ENCODE measurements around the gene QSOX2.

The QSOX2 gene

DNA sequence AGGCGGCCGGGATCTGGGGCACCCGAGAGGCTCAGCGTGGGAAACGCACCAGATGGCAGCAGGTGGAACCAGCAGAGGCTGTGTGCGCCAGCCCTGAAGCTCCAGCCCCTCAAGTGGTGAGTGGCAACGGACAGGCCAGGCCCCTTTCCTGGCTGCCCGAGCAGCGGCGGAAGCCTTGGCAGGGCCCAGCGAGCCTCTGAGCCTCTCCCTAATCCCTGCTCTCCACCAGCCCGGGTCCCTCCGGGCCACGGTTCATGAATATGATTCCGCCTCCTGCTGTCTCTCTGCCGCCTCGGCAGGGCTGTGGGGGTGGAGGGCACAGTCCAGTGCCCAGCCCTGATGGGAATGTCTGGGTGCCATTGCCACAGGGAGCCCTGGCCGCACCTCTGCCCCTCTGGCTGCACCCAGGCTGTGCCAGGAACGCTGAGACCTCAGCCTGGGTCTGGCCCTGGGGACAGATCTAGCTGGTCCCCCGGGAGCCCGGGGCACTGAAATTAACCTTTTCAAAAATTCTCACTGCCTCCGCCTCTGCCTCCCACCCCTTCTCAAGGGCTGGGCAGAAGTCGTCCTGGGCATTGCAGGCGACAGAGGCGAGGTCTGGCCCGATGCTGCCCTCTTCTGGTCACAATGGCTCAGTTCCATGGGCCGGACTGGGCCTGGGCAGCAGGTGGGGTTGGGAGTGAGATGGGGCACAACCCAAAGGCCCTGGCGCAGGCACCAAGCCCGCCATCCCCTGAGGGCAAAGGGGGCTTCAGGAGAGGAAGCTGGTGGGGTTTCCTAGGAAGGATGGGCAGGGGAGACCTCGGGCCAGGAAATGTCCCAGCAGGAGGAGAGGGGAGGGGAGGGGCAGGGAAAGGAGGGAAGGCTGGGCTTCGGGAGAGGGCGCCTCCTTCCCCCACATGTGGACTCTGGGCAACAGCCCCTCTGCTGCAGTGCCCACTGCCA is 38.0 kb upstream of the QSOX2 start:
- FAIRE-seq, result no peak
- peak; percentile 34 for DNase-seq (ENCODE audit: low spot score)

DNA sequence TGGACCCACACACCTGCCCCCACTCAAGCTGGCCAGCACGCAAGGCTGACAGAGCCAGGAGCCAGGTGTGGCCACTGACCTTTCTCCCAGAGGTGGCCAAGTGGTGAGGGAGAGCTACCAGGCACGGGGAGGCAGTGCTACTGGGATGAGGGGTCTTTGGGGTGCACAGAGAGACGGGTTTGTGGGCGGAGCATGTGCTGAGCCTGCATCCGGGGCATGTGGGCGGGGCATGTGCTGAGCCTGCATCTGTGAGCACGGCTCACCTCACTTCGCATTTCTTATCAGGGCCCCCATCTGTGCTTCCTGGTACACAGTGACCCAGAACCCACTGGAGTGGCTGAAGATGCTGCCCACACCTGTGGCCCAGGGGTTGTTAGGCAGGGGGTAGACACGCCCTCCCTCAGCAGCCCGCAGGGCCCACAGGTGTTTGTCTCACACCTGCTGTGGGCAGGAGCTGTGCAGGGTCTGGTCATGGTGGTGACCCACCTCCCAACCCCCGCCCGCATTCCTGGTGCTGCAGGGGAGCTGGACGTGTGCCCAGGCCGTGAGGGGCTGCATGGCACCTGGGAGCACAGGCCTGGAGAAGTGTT is 36.8 kb upstream of the QSOX2 start:
- no peak for DNase-seq (ENCODE audit: low spot score)
- no peak for FAIRE-seq

DNA sequence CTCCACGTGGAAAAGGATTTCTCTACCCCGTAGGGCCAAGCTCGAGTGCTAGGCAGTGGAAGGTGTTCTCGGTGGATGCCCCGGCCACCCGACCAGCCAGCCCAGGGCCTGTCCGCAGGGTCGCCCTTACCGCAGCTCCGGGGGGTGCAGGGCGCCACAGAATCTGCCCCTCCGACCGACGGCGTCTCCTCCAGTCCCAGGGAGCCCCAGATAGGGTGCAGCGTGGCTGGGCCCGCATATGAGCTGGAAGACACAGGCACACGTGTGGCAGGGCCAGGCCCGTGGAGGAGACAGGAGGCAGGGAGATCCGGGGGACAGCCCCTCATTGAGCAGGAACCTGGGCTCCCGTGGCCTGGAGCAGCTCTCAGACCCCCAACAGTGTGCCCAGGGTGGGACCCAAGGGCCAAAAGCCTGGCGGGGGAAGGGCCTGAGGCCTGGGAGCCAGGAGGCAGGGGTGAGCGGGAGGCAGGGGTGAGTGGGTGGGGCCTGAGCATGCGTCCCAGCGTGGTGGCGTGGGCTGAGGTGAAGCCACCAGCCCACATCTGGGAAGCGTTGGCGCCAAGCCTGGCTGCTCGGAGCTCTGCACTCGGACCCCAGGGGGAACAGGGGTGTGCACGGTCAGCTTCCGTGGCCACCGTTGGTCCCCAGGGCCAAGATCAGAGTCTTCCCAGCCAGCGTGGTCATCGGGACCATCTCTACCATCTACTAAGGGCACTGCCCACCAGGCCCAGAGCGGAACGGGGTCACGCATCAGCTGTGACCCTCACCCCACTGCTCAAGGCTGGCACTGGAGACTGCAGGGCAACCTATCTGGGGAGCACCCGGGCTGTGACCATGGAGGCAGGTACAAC is 36.0 kb upstream of the QSOX2 start:
- DNase-seq (ENCODE audit: low spot score), result no peak
- FAIRE-seq, result no peak

DNA sequence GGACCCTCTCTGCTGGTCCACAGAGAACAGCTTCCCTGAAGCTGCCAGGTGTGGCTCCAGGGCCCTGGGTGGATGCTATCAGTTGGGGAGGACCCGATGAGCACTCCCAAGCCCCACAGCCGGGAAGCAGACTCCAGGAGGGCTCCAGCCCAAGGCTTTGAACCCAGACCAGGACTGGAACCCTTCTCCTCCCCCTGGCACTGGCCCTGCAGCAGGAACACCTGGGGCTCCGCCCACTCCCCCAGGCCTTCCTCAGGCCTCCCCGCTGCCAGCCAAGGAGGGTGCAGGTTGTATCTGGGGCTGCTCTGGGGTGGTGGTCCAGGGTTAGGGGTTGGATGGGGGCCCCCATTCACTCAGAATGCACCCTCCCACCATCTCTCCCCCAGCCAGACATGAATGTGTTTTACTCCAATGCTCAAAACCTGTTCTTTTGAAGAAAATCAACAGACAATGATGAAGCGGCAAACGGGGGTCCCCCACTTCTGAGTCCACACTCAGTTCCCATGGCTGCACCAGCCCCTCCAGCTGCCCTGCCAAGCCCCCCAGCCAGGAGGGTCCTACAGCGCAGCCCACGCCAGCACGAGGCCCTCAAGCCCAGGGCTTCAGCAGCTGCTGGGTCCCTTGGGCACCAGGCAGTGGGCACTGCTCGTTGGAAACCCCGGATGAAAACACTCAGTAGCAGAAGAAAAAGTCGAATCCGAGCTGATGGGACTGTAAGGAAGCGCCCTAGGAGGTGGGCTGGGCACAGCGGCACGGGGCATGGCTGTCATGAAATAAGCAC is 35.1 kb upstream of the QSOX2 start:
- FAIRE-seq (no peak), DNase-seq (ENCODE audit: low spot score) (no peak)

DNA sequence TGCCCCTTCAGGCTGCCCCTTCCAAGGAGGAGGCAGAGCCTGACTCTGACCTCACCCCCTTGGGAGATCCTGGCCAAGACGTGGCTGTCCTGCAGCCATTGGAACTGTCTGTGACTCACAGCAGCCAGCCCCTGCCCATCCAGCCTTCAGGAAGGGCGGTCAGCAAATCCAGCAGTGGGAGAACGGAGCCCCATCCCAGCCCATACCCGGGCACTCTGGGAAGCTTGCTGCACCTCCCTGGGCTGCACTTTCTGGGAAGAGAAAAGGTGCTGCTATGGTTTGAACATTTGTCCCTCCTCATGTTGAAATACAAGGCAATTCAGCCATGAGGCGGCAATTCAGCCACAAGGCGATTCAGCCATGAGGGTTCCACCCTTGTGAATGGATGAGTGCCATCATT is 33.9 kb upstream of the QSOX2 start:
- FAIRE-seq (no peak), DNase-seq (ENCODE audit: low spot score) (no peak)

DNA sequence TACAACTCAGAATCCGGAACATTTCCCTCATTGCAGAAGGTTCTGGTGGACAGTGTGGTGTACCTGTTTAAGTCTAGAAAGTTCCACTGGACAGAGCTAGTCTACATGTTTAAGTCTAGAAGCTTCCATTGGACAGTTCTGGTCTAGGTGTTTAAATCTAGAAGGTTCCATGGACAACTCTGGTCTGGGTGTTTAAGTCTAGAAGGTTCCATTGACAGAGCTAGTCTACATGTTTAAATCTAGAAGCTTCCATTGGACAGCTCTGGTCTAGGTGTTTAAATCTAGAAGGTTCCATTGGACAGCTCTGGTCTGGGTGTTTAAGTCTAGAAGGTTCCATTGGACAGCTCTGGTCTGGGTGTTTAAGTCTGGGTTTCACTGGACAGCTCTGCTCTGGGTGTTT is 33.3 kb upstream of the QSOX2 start:
- FAIRE-seq, result no peak
- no peak for DNase-seq (ENCODE audit: low spot score)

DNA sequence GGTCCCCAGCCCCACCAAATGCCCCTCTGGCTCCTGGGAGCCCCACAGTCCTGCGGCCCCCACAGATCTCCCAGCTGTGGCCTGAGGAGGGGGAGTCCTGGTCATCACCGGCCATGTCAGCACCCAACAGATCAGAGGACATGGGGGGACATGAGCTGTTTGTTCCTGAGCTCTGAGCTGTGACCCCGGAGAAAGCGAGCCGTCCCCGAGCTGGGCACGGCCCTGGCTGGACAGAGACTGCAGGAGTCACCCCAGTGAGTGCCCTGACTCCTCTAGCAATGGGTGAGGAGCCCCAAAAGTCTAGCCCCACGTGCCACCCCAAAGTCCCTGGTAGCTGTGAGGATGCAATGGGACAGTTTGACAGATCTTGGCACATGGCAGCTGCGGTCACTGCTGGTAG is 32.6 kb upstream of the QSOX2 start:
- no peak for FAIRE-seq
- no peak for DNase-seq (ENCODE audit: low spot score)

DNA sequence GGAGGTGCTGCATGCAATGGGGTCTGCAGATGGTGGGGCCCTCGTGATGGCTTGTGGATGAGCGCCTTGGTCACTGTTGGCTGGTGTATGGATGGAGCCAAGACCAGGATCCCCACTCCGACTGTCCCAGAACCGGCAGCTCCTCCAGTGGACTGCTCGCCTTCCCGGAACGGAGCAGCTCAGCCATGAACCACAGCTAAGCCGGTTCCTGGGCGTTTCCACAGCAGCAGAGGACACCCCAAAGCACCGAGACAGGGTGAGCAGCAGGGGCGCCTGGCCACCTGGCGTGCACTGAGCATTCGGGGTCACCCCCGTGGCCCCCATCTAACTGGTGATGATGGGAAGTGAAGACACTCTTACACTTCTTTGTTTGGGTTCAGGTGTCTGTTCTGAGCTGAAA is 32.1 kb upstream of the QSOX2 start:
- FAIRE-seq, result no peak
- no peak for DNase-seq (ENCODE audit: low spot score)

DNA sequence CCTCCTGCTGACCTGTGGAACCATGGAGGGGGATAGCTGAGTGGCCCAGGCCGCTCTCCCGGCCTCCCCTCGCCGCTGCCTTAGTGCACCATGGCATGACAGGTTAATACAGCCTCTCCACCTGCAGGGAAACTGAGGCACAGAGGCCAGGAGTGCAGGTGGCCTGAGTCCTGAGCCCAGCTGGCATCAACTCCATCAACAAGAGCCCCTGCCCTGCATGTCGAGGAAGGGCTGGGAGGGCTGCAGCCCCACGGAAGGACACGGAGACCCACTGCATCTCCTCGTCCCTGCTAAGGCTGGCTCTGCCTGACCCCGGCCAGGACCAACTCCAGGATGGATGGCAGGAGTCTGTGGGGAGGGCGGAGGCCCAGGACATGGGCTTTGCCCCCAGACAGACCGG is 31.1 kb upstream of the QSOX2 start:
- no peak for DNase-seq (ENCODE audit: low spot score)
- no peak for FAIRE-seq

DNA sequence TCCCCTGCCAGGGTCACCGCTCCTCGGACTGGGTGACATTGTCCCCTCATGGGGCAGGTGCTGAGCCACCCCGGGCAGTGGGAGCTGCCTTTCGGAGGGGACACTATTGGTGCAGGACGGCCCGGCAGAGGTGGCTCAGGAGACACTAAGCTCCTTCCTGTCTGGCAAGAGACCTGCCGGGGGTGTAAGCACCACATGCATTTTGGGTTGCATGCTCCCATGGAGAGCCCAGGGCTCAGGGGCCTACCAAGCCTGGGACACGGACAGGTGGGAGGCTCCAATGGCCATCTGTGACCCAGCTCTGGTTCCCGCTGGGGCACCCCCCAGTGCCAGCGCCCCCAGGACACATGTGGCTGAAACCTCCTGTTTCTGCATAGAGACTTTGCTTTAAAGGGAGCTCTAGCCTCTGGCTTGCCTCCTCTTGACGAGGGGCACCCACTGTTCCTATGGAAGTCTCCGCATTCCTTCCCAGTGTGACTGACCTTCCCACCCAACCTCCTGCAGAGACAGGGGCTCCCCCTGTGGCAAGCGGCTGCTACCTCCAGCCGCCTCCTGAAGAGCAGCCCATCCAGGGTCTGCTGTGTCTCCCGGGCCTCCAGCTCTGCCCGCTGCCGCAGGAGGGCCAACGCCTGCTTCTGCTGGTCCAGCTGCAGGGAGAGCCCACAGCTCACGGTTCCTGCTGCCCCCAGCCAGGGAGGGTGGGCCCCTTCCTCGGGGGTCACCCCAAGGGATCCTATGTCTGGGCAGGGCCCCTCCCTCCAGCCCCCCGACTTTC is 30.2 kb upstream of the QSOX2 start:
- DNase-seq (ENCODE audit: low spot score) (no peak), FAIRE-seq (no peak)

DNA sequence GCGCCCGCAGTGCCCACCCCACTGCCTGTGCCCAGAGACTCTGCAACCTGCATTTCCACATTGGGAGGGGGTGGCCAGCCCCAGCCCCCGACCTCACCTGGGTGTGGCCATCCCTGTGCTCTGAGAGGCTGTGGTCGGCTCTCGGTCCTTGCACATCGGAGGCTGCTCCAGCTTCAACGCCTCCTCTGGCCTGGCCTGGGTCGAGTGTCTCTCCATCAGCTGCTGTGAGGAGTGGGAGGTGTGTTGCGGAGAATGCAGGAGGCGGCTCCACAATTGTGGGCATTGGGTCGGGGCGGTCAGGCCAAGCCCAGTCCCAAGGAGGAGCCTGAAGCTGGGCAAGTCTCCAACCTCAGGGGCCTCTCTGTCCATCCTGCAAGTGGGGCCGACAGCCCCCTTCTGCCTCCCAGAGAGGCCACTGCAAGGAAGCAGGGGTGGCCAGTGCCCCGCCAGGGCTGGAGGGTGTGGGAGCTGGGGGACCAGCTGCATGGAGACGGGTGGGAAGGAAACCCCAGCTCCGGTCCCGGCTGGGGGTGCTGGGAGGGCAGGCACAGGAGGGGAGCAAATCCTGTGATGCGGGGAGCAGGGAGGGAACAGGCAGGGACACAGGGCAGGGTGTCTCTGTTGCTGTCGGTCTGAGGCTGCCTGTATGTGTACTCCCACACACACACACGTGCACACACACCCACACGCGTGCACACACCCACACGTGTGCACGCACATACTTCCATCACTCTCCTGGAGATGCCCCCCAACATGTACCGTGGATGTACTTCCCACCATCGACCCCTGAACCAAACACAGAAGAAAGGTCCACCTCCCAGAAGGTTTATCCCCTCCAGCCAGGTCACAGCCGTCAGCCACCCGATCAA is 29.4 kb upstream of the QSOX2 start:
- DNase-seq (ENCODE audit: low spot score), result no peak
- FAIRE-seq, result no peak

DNA sequence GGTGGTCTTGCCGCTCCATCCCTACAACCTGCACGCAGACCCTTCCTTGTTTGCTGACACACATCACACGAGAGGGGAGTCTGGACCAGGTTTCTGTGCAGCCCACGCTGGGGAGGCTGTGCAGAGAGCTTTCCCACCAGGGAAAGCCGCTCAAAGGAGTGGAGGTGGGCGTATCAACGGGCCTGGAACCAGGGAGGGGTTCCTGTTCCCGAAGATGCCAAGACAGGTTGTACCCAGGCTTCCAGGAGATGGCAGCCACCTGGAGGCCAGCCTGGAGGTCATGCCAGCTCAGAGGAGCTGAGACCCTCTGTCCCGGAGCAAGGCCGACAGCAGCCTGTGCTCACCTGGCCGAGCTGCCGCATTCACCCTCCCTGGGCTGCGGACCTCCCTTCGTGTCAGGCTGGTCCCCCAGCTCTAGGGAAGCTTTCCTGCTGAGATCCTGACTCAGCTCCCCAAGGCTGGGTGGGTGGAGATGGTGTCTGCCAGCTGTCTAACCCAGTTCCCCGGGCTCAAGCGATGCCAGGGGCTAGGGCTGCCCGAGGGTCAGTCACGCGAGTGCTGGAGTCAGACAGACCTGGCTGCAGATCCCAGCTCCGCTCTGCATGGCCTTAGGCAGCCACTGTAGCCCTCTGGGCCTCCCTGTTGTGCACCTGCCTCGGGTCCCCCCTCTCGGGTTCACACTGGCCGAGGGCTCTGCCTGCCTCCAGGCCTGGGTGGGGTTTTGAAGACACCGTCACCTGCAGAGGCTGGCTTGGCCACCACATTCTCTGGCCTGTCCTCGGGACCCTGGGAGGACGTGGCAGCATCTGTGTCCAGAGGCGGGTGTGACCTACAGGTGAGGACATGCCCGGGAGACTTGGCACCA is 28.5 kb upstream of the QSOX2 start:
- no peak for FAIRE-seq

DNA sequence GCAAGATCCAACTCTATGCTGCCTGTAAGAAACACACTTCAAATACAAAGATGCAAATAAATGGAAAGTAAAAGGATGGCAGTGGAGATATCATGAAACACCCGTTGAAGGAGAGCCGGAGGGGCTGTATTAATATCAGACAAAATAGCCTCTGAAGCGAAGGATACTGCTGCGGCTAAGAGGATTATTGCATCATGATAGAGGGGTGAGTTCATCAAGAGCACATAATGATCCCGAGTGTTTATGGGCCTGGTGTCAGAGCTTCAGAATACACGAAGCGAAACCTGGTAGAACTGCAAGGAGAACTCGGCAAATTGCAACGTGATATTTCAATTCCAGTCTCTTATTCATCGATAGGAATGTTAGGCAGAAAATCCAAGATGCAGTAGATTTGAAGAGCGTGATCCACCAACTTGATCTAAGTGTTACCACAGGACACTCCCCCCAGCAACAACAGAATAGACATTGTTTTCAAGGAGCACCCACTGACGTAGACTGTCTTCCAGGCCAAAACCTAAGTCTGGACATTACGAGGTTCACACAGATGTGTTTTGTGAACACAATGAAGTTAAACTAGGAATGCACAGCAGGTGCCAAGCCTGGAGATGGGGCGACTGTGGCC is 27.7 kb upstream of the QSOX2 start:
- FAIRE-seq, result no peak

More for the DNA sequence above, 28.5 kb upstream of the QSOX2 start:
- no peak for DNase-seq (ENCODE audit: low spot score)

DNA sequence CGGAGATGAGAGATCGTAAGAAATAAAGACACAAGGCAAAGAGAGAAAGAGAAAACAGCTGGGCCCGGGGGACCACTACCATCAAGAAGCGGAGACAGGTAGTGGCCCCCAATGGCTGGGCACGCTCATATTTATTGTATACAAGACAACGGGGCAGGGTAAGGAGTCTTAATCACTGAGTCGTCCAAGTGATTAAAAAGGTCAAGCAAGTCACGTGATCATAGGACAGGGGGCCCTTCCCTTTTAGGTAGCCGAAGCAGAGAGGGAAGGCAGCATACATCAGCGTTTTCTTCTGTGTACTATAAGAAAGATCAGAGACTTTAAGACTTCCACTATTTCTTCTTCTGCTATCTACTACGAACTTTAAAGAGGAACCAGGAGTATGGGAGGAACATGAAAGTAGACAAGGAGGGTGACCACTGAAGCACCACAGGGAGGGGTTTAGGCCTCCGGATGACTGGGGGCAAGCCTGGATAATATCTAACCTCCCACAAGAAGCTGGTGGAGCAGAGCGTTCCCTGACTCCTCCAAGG is 24.6 kb upstream of the QSOX2 start:
- FAIRE-seq (no peak), DNase-seq (ENCODE audit: low spot score) (no peak)

More for the DNA sequence above, 27.7 kb upstream of the QSOX2 start:
- DNase-seq (ENCODE audit: low spot score), result no peak

DNA sequence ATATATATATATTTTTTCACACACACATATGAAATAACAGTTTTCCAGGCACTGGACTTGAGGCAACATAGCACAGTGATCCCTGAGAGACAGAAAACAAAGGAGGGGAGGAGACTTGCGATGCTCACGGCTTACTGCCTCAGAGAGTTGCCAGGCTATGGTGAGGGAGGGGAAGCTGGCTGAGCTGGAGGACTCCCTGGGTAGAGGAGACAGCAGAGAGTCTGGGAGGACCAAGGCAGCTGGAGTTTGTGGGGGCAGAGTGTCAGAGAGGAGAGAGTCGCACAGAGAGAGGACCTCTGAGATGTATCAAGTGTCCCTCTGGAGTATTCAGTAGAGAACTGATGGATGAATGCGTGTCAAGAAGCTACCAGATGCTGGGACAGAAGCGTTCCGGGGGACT is 23.1 kb upstream of the QSOX2 start:
- FAIRE-seq (no peak), DNase-seq (ENCODE audit: low spot score) (no peak)

DNA sequence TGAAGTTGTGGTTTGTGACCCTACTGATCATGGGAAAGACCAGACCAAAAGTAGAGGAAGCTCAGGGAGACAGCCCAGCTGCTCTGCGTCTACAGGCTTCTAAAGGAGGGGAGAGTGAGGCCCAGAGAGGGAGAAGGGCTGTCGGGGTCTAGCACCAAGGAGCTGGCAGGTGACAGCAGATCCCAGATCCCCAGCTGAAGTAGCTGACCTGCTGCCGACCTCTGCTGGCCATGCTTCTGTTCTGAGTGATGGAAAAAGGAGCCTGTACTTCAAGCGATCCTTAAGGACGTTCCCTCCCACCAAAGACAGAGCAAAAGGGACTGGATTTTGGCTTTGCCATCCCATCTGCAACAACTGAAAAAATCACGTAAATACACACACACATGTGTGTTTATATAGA is 22.7 kb upstream of the QSOX2 start:
- FAIRE-seq, result no peak
- no peak for DNase-seq (ENCODE audit: low spot score)

DNA sequence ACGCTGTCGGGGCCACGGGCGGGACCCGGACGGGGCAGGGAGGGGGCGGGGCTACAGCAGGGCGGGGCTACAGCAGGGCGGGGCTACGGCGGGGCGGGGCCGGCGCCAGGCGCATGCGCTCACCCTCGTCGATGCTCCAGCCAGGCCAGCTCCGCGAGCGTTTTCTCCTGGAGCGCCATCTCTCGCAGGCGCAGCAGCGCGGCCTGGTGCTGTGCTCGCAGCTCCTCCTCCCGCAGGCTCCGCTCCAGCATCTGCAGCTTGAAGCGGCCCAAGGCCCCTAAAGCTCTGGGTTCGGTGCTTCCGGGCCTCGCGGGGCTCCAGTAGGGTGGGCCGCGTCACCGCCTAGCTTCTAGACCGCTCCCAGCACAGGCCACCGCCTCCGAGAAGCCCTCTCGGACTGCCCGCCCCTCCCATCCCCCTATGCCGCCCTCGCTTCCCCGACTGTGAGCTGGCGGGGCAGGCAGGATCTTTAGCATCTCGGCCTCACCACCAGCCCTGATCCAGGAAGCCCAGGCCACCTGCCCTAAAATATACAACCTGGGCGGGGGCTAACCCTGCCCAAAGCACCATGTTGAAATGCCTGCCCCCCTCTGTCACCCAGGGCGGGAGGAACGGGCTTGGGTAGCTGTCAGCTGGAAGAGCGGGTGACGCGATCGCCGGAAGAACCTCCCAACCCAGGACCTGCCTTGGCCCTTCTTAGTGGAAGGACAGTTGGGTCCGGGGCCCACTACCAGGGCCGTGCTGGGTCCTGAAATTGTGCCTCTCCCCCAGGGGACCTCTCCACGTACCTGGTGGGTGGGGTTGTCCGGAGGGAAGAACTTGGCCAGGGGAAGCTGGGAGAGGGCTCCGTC is 21.9 kb upstream of the QSOX2 start:
- FAIRE-seq, result no peak
- peak; percentile 50 for DNase-seq (ENCODE audit: low spot score)

Data from RCC 7860 (cell line).